Liver (tissue), 9 donors: Measurements from ENCODE around the gene TMEM204. TPM values are rescaled to one million over a fixed set of nuclear protein-coding genes. Genes with fewer than 3 reads are reported as not detected.

Experiments used
- DNase-seq: peaks from one replicate; pipeline ENCODE4 v3.0.0-alpha.2; 2017; ENCODE audit warnings: low spot score
- H3K27ac ChIP-seq, 2 donors: one replicate each; pipeline ENCODE4 v1.7.0; 2013; ENCODE audit warnings: inconsistent platforms in 2 of 2, low read length in 2 of 2, control low read depth in 1 of 2, low read depth in 1 of 2, mild to moderate bottlenecking in 1 of 2
- H3K27me3 ChIP-seq, 4 donors: one replicate each; pipeline versions ENCODE4 v1.6.1 to v1.7.0; 2013; ENCODE audit warnings: low read length in 3 of 4, inconsistent platforms in 1 of 4, mild to moderate bottlenecking in 1 of 4, moderate library complexity in 1 of 4; ENCODE audit not compliant: control insufficient read depth in 4 of 4, insufficient read depth in 4 of 4
- H3K36me3 ChIP-seq, 4 donors: one replicate each; pipeline versions ENCODE4 v1.6.1 to v1.7.0; 2013; ENCODE audit warnings: low read length in 3 of 4, mild to moderate bottlenecking in 3 of 4, low read depth in 1 of 4, moderate library complexity in 1 of 4; ENCODE audit not compliant: control insufficient read depth in 4 of 4, insufficient read depth in 3 of 4
- H3K4me1 ChIP-seq, 4 donors: one replicate each; pipeline versions ENCODE4 v1.6.1 to v1.7.0; 2013; ENCODE audit warnings: low read length in 3 of 4, mild to moderate bottlenecking in 3 of 4, moderate library complexity in 1 of 4; ENCODE audit not compliant: control insufficient read depth in 4 of 4, insufficient read depth in 4 of 4
- H3K4me3 ChIP-seq, 3 donors: one replicate each; pipeline versions ENCODE4 v1.6.1 to v1.7.0; 2013; ENCODE audit warnings: low read length in 3 of 3, control low read depth in 1 of 3, low read depth in 1 of 3, mild to moderate bottlenecking in 1 of 3
- H3K9ac ChIP-seq, 2 donors: one replicate each; pipeline ENCODE4 v1.7.0; 2013; ENCODE audit warnings: low read length in 2 of 2, mild to moderate bottlenecking in 2 of 2, moderate library complexity in 2 of 2, control low read depth in 1 of 2, low read depth in 1 of 2
- H3K9me3 ChIP-seq, 4 donors: one replicate each; pipeline versions ENCODE4 v1.6.1 to v1.7.0; 2013; ENCODE audit warnings: low read length in 3 of 4; ENCODE audit not compliant: control insufficient read depth in 4 of 4
- FOXA1 ChIP-seq: IDR thresholded peaks from 2 replicates; pipeline ENCODE4 v1.6.1; 2016; ENCODE audit warnings: antibody characterized with exemption
- GABPA ChIP-seq, 2 donors: IDR thresholded peaks in 1 of 2; conservative IDR thresholded peaks in 1 of 2; 2 replicates each; pipeline ENCODE4 v1.6.1; 2016; ENCODE audit warnings: antibody characterized with exemption in 2 of 2, mild to moderate bottlenecking in 1 of 2, moderate library complexity in 1 of 2
- HNF4A ChIP-seq, 2 donors: conservative IDR thresholded peaks; 2 replicates each; pipeline ENCODE4 v1.6.1; 2016; ENCODE audit warnings: antibody characterized with exemption in 2 of 2, mild to moderate bottlenecking in 2 of 2
- JUND ChIP-seq, 2 donors: IDR thresholded peaks; 2 replicates each; pipeline ENCODE4 v1.6.1; 2016; ENCODE audit warnings: antibody characterized with exemption in 2 of 2
- NR2F2 ChIP-seq: IDR thresholded peaks from 2 replicates; pipeline ENCODE4 v1.6.1; 2016; ENCODE audit warnings: antibody characterized with exemption
- RXRA ChIP-seq, 2 donors: IDR thresholded peaks; 2 replicates each; pipeline ENCODE4 v1.6.1; 2017 to 2018; ENCODE audit warnings: antibody characterized with exemption in 2 of 2, mild to moderate bottlenecking in 1 of 2
- SP1 ChIP-seq: IDR thresholded peaks from 2 replicates; pipeline ENCODE4 v1.6.1; 2018; ENCODE audit warnings: antibody characterized with exemption, mild to moderate bottlenecking
- TAF1 ChIP-seq: conservative IDR thresholded peaks from 2 replicates; pipeline ENCODE4 v1.6.1; 2016; ENCODE audit warnings: antibody characterized with exemption, mild to moderate bottlenecking
- YY1 ChIP-seq: IDR thresholded peaks from 2 replicates; pipeline ENCODE4 v1.6.1; 2016; ENCODE audit warnings: antibody characterized with exemption, mild to moderate bottlenecking
- ZBTB33 ChIP-seq: IDR thresholded peaks from 2 replicates; pipeline ENCODE4 v1.6.1; 2016; ENCODE audit warnings: antibody characterized with exemption
- WGBS: extraction: QIAGEN DNeasy Blood & Tissue Kit; methylation state at CpG from one replicate; pipeline ENCODE4 v1.1.7; 2013; 5-methylcytosine and 5-hydroxymethylcytosine counted together
- polyA plus RNA-seq, 2 donors: library from polyadenylated mRNA; stranded (reverse) in 1 of 2; unstranded in 1 of 2; fragments of 200-250 nt in 1 of 2; fragments of >200 nt in 1 of 2; fragmentation: Nextera tagmentation in 1 of 2; extraction: Ambion mirVana in 1 of 2; gene quantifications; one replicate each; pipeline versions ENCODE4 v1.2.1 to v1.2.3, GENCODE V29; 2013 to 2015
- total RNA-seq, 2 donors: library from RNA; depleted of rRNA; stranded (reverse); fragments of >200 nt; gene quantifications; one replicate each; pipeline ENCODE4 v1.2.3, GENCODE V29; 2014
- donor health status: healthy.
- donor health status: healthy.
- donor health status: healthy.
- donor health status: healthy.
- donor health status: healthy.

TMEM204 gene
- total and polyA plus RNA-seq, 4 donors = 3.5 to 14.4 (median 10.7) TPM

DNA sequence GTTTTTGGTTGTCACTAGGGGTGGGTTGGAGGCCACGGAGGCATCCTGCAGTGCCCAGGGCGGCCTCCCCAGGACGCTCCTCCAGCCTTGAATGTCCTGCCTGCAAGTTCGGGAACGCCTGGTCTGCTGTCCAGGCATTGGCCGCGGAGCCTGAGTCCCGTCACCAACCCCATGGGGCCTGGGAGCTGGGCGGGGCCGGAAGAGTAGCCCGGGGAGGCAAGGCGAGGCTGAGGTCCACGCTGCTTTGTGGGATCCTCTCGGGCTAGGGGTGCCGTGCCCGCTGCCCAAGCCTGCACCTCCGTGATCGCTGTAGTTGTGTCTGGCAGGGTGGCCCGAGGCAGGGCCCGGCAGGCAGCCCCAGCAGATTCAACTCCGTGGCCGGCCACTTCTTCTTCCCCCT is 27.6 kb upstream of the TMEM204 start (continued):
- TF ChIP-seq ZBTB33 (no peak), YY1 (no peak), GABPA (IDR thresholded peaks at IDR 0.05 in 1 of 2, conservative IDR thresholded peaks at IDR 0.05 in 1 of 2) (no peak), FOXA1 (no peak), SP1 (no peak), RXRA (IDR thresholded peaks at IDR 0.05) (no peak)

GRCh38 chr16:1506494-1507213 is 26.8 kb upstream of the TMEM204 start:
- Histone ChIP-seq H3K36me3 (peaks cover 4 to 30% (median 15%) of the 10 kb centered on the region in 4 donors), H3K4me1 (peaks cover 0 to 2% (median under 1%) of the 10 kb centered on the region in 4 donors), H3K4me3 (no peak overlapping the region), H3K27ac (no peak overlapping the region), H3K9me3 (no peaks in the 10 kb centered on the region), H3K27me3 (no peaks in the 10 kb centered on the region), H3K9ac (no peak overlapping the region)
- WGBS = 92% methylated on average over 37 of the region's 37 CpGs
- TF ChIP-seq HNF4A (conservative IDR thresholded peaks at IDR 0.05) (no peak), TAF1 (no peak), JUND (IDR thresholded peaks at IDR 0.05) (no peak)
- no peak for DNase-seq

DNA sequence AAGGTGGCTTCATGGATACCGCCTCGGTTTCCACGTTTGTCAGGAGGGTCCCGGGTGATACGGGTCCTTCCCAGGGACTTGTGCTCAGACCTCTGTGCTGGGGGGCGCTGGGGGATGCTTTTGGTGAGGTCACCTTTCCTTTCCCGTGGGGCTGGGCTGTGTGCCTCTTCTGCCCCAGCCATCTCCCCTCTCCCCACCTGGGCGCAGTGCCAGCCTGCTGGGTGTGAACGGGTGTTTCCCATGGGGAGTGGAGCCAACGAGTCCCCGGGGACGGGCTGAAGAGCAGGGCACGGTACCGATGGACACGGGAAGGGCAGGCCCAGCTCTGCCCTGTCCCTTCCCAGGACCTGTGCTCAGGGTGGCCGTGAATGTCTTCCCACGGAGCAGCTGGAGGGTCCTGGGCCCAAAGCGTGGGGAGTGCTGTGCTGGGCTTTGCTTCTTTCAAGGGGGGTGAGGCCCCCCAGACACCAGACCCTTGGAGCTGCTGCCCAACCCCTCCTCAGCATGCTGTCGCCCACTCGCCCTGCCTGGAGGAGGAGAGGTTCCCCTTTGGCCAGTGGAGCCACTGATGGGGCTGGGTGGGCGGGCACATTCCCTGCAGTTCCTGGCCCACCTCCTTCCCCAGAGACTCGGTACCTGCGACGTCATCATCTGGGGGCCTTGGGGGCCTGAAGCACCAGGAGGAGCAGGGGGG is 24.8 kb upstream of the TMEM204 start:
- Histone ChIP-seq H3K27ac (no peak overlapping the region), H3K9ac (no peak overlapping the region), H3K9me3 (no peaks in the 10 kb centered on the region), H3K4me3 (no peak overlapping the region), H3K36me3 (peaks cover 0 to 22% (median 4%) of the 10 kb centered on the region in 4 donors), H3K27me3 (no peaks in the 10 kb centered on the region), H3K4me1 (peaks cover 0 to 4% (median under 1%) of the 10 kb centered on the region in 4 donors)
- TF ChIP-seq GABPA (IDR thresholded peaks at IDR 0.05 in 1 of 2, conservative IDR thresholded peaks at IDR 0.05 in 1 of 2) (no peak), HNF4A (conservative IDR thresholded peaks at IDR 0.05) (no peak), JUND (IDR thresholded peaks at IDR 0.05) (no peak)
- 93% methylated on average over 24 of the region's 24 CpGs for WGBS
- DNase-seq = no peak

DNA sequence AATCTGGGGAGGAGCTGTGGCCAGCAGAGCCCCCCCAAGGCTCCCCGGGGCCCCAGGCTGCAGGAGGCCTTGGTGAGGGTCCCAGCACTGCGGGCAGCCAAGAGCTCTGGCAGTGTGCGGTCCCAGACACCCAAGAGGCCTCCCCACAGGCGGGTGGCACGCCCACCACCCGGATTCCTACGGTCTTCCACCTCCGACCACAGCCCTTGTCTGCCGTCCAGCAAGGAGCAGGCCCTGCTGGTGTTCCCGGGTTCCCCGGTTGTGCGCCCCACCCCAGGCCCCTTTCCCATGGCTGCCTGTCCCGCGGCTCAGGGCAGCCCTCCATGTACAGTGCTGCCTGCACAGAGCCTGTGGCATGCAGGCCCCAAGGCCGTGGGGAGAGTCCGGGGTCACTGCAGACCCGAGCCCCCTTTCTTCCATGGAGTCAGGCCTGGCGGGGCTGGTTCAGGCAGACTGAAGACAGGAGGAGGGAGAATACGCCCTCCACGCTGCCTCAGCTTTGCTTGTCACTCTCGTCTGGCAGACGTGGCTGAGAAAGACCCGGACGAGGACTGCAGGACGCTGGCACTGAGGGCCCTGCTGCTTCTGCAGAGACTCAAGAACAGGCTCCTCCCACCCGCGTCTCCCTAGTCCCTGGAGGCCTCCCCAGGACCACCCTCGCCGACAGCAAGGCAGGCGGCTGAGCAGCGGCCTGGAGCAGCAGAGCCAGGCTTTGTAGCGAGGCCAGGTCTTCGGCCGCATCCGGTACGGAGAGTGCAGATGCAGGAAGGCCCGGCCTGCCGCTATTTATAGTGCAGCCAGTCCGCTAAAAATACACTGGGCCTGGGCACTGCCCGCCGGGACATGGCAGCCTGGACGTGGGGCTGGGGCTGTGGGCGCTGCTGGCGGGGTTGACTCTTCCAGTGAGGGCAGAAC is 23.9 kb upstream of the TMEM204 start:
- 82% methylated on average over 44 of the region's 44 CpGs for WGBS
- Histone ChIP-seq H3K9ac (no peak overlapping the region), H3K27me3 (no peaks in the 10 kb centered on the region), H3K4me3 (no peak overlapping the region), H3K9me3 (peaks cover 0 to 3% (median 0%) of the 10 kb centered on the region in 4 donors), H3K27ac (peak overlapping the region in 1 of 2 donors; percentile 20), H3K36me3 (peaks cover 0 to 22% (median 3%) of the 10 kb centered on the region in 4 donors), H3K4me1 (peaks cover 0 to 4% (median under 1%) of the 10 kb centered on the region in 4 donors)
- TF ChIP-seq NR2F2 (peak; percentile 43), SP1 (peak; percentile 39), FOXA1 (no peak)
- DNase-seq = no peak
